CD4-positive, alpha-beta T cell (primary cell): Measurements from ENCODE around the gene PANK1. TPM values are rescaled to one million over a fixed set of nuclear protein-coding genes. Genes with fewer than 3 reads are reported as not detected.

Experiments used
- ATAC-seq: fragments of 200-7000 bp; cut with Tn5 transposase; one replicate; pipeline ENCODE4 v1.10.0; 2022; ENCODE audit warnings: mild to moderate bottlenecking; ENCODE audit not compliant: poor library complexity
- CTCF ChIA-PET: fragments of 350-600 bp; sonication (Branson Sonifier 250); formaldehyde crosslinking; loops from one replicate; lab custom pipeline; 2021; ENCODE audit warnings: antibody characterized with exemption, inconsistent platforms; lab: Charles Lee
- POLR2A ChIA-PET: fragments of 350-600 bp; sonication (Branson Sonifier 250); formaldehyde crosslinking; loops from one replicate; lab custom pipeline; 2021; ENCODE audit warnings: antibody characterized with exemption, inconsistent platforms; lab: Charles Lee
- DNase-seq, 14 experiments: peaks; one replicate each; pipeline ENCODE4 v3.0.0-alpha.2; 2013 to 2020; ENCODE audit warnings: mixed read lengths in 2 of 14
- H3K27ac ChIP-seq, 2 donors: one replicate each; pipeline versions ENCODE4 v1.5.1 to v1.7.0; 2013; ENCODE audit warnings: low read length in 2 of 2, low read depth in 1 of 2, mild to moderate bottlenecking in 1 of 2
- H3K27me3 ChIP-seq, 2 experiments: 1 replicate in 1 of 2; 2 replicates in 1 of 2; pipeline versions ENCODE4 v1.6.1 to v1.7.0; 2013; ENCODE audit warnings: low read length in 2 of 2, control low read depth in 1 of 2, mild to moderate bottlenecking in 1 of 2, moderate library complexity in 1 of 2; ENCODE audit not compliant: insufficient read depth in 2 of 2, control insufficient read depth in 1 of 2
- H3K36me3 ChIP-seq: one replicate; pipeline ENCODE4 v1.6.1; 2013; ENCODE audit warnings: low read length, control low read depth; ENCODE audit not compliant: insufficient read depth
- H3K4me1 ChIP-seq: one replicate; pipeline ENCODE4 v1.6.1; 2013; ENCODE audit warnings: low read length, control low read depth; ENCODE audit not compliant: insufficient read depth
- H3K4me3 ChIP-seq: one replicate; pipeline ENCODE4 v1.5.1; 2013; ENCODE audit warnings: mild to moderate bottlenecking, low read length, moderate library complexity
- H3K9me3 ChIP-seq, 2 experiments: 1 replicate in 1 of 2; 2 replicates in 1 of 2; pipeline versions ENCODE4 v1.6.1 to v1.7.0; 2013; ENCODE audit warnings: low read length in 2 of 2, mild to moderate bottlenecking in 2 of 2, control low read depth in 1 of 2, moderate library complexity in 1 of 2; ENCODE audit not compliant: control insufficient read depth in 1 of 2, insufficient read depth in 1 of 2
- H3K27ac Mint-ChIP-seq: one replicate; pipeline ENCODE4 v1.8.0; 2020; ENCODE audit warnings: mixed read lengths
- H3K27me3 Mint-ChIP-seq: one replicate; pipeline ENCODE4 v1.8.0; 2021; ENCODE audit warnings: mixed read lengths
- H3K36me3 Mint-ChIP-seq: one replicate; pipeline ENCODE4 v1.8.0; 2021; ENCODE audit warnings: low read depth, mixed read lengths
- H3K4me1 Mint-ChIP-seq: one replicate; pipeline ENCODE4 v1.8.0; 2021; ENCODE audit warnings: low read depth, mixed read lengths
- H3K4me3 Mint-ChIP-seq: one replicate; pipeline ENCODE4 v1.8.0; 2020; ENCODE audit warnings: mild to moderate bottlenecking, mixed read lengths
- H3K9me3 Mint-ChIP-seq: one replicate; pipeline ENCODE4 v1.8.0; 2020; ENCODE audit warnings: mixed read lengths
- intact Hi-C, 2 experiments: fragments of 100-400 bp; cut with DNase I in 1 of 2; cut with micrococcal nuclease in 1 of 2; formaldehyde crosslinking; loops; one replicate each; pipeline versions ENCODE4 v1.15.1 to v1.9.0; 2023 to 2025; cut with DNase I, micrococcal nuclease
- total RNA-seq, 174 experiments: library from RNA in 2 of 174; stranded (reverse) in 2 of 174; gene quantifications; one replicate each; pipeline ENCODE4 v1.2.3 and lab custom pipeline; 2021 to 2026
- TF ChIP-seq, protein P1 (sequence below): fragments of 200-600 bp; IDR thresholded peaks from one replicate; pipeline ENCODE4 v1.8.0; 2022; ENCODE audit warnings: antibody characterized with exemption, mild to moderate bottlenecking

Gene PANK1
- total RNA-seq, 2 experiments from 2014 or later = 0.55 to 0.61 TPM

DNA sequence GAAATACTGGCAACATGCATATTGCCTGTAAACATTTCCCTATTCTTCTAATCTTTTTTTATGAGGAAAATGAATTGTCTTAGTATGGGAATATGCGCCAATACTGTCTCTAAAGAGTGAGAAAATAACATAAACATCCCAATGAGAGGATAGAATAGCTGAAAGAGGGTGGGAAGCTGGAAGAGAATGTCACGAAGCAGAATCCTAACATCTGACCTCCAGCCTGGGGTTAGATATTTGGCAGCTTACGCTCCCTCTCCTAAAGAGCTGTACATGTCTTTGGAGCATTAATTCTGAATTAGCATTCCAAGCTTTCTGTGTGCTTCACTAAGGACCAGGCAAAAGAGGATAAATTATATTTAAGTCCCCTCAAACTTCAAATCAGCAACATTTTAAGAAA, 78.0 kb downstream of the PANK1 start:
- DNase-seq (no peak), ATAC-seq (no peak)
- H3K36me3 Mint-ChIP-seq = no peaks in the 10 kb centered on the region
- H3K27me3 Mint-ChIP-seq = peaks cover 12% of the 10 kb centered on the region
- Histone ChIP-seq H3K36me3 (no peaks in the 10 kb centered on the region), H3K27ac (no peak overlapping the region), H3K9me3 (no peaks in the 10 kb centered on the region), H3K27me3 (no peaks in the 10 kb centered on the region), H3K4me1 (no peaks in the 10 kb centered on the region), H3K4me3 (no peak overlapping the region)
- TF ChIP-seq, protein P1, sequence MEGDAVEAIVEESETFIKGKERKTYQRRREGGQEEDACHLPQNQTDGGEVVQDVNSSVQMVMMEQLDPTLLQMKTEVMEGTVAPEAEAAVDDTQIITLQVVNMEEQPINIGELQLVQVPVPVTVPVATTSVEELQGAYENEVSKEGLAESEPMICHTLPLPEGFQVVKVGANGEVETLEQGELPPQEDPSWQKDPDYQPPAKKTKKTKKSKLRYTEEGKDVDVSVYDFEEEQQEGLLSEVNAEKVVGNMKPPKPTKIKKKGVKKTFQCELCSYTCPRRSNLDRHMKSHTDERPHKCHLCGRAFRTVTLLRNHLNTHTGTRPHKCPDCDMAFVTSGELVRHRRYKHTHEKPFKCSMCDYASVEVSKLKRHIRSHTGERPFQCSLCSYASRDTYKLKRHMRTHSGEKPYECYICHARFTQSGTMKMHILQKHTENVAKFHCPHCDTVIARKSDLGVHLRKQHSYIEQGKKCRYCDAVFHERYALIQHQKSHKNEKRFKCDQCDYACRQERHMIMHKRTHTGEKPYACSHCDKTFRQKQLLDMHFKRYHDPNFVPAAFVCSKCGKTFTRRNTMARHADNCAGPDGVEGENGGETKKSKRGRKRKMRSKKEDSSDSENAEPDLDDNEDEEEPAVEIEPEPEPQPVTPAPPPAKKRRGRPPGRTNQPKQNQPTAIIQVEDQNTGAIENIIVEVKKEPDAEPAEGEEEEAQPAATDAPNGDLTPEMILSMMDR = no peak
- H3K9me3 Mint-ChIP-seq = no peaks in the 10 kb centered on the region
- H3K27ac Mint-ChIP-seq = no peak overlapping the region
- POLR2A ChIA-PET = no interaction called here
- H3K4me3 Mint-ChIP-seq = no peak overlapping the region
- CTCF ChIA-PET = no interaction called here
- intact Hi-C loops = loop anchor here in 1 of 2 experiments (10.0 kb wide), 3 partner anchors 272 to 632 kb away; no protein-coding TSS in a partner anchor
- H3K4me1 Mint-ChIP-seq = no peaks in the 10 kb centered on the region

DNA sequence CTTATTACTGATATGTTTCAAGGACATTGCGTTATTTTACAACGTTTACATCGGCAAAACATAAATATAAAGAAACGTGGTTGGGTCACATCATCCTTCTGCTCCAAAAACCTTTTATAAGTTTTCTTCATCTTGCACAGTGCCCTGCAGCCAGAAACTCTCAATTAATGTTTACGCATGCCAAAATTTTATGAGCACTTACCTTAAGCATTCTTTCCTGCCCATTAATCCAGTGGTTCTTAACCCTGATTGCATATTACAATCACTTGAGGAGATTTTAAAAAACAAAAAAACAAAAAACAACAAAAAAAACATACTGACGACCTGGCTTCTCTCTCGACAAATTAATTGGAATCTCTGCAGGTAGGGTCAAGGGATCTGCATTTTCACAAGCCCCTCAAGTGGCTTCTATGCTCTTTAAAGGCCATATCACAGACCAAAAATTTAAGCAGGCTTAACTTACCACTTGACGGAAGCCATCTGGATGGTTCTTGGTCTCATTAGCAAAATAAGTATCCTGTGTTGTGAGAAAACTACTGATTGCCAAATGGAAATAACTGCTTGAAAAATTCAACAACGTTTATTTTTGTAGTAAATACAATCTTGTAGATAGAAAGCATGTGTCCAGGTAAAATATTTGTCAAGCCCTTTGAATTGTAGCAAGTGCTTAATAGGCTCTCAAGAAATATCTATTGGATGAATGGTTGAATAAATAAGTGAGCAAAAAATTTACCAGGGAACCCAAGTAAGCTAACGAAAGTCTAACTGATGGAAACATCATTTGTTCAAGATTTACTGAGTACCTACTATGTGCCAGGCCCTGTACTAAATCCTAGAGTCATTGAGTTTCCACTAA, 78.7 kb downstream of the PANK1 start:
- Histone ChIP-seq H3K4me1 (no peaks in the 10 kb centered on the region), H3K9me3 (no peaks in the 10 kb centered on the region), H3K27ac (no peak overlapping the region), H3K36me3 (no peaks in the 10 kb centered on the region), H3K4me3 (no peak overlapping the region), H3K27me3 (no peaks in the 10 kb centered on the region)
- no peaks in the 10 kb centered on the region for H3K9me3 Mint-ChIP-seq
- intact Hi-C loops = loop anchor here in 1 of 2 experiments (10.0 kb wide), 3 partner anchors 272 to 632 kb away; no protein-coding TSS in a partner anchor
- no peaks in the 10 kb centered on the region for H3K4me1 Mint-ChIP-seq
- H3K27ac Mint-ChIP-seq = no peak overlapping the region
- TF ChIP-seq, protein P1 = no peak
- ATAC-seq (no peak), DNase-seq (no peak)
- ChIA-PET POLR2A (no interaction called here), CTCF (no interaction called here)
- no peaks in the 10 kb centered on the region for H3K36me3 Mint-ChIP-seq
- H3K4me3 Mint-ChIP-seq = no peak overlapping the region
- H3K27me3 Mint-ChIP-seq = peaks cover 12% of the 10 kb centered on the region

DNA sequence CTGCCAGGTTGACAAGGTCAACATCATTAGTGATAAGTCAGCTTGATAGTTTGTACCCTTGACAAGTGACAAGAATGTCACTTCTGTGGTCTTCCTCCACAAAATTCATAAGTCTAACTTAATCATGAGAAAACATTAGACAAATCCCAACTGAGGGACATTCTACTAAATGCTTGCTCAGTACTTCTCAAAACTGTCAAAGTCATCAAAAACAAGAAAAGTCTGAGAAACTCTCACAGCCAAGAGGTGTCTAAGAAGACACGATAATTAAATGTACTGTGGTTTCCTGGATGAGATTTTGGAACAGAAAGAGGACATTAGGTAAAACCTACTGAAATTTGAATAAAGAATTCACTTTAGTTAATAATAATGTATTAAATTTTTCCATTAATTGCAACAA, 79.9 kb downstream of the PANK1 start:
- no peak overlapping the region for H3K4me3 ChIP-seq
- H3K4me3 Mint-ChIP-seq = no peak overlapping the region
- H3K4me1 ChIP-seq = no peaks in the 10 kb centered on the region
- no peak overlapping the region for H3K27ac ChIP-seq
- POLR2A ChIA-PET = interaction anchor here (0.8 kb wide), 1 partner anchor 142 kb away, joined by 4 read pairs; no protein-coding TSS in a partner anchor
- TF ChIP-seq, protein P1 = no peak
- no peaks in the 10 kb centered on the region for H3K36me3 Mint-ChIP-seq
- H3K27me3 ChIP-seq = no peaks in the 10 kb centered on the region
- ATAC-seq (no peak), DNase-seq (no peak)
- intact Hi-C loops = loop anchor here in 1 of 2 experiments (10.0 kb wide), 3 partner anchors 270 to 630 kb away; no protein-coding TSS in a partner anchor
- no peaks in the 10 kb centered on the region for H3K9me3 ChIP-seq
- no peak overlapping the region for H3K27ac Mint-ChIP-seq
- no peaks in the 10 kb centered on the region for H3K4me1 Mint-ChIP-seq
- peaks cover 12% of the 10 kb centered on the region for H3K27me3 Mint-ChIP-seq
- no peaks in the 10 kb centered on the region for H3K9me3 Mint-ChIP-seq
- CTCF ChIA-PET = no interaction called here
- H3K36me3 ChIP-seq = no peaks in the 10 kb centered on the region
